Measurements from ENCODE around the gene ABHD3. TPM values are rescaled to one million over a fixed set of nuclear protein-coding genes. Genes with fewer than 3 reads are reported as not detected.
"Not testable (repeated sequence)": the region's sequence is repeated elsewhere in the genome, so short reads cannot be mapped to it uniquely, and the experiment has no call there.

The ABHD3 gene
- total and polyA plus RNA-seq, 2 experiments from 2014 or later = 2.3 to 4.6 TPM

- 90 to 92% methylated on average over 9 of the region's 9 CpGs for WGBS, 2 experiments (ENCODE audit: low coverage in 1 of 2, low lambda C conversion rate in 2 of 2, missing lambda C conversion rate in 2 of 2)
- H3K36me3 ChIP-seq (ENCODE audit: low read depth) = peaks cover 38% of the 10 kb centered on the region
- H3K9ac ChIP-seq = no peak overlapping the region
Observed at GRCh38 chr18:21629089-21629832, 75.3 kb downstream of the ABHD3 start.

GRCh38 chr18:21621640-21622039 lies 82.9 kb downstream of the ABHD3 start:
- H3K4me3 ChIP-seq; DNase-seq; H3F3A ChIP-seq (ENCODE audit: insufficient read depth); H3K9ac ChIP-seq; in situ Hi-C loops (cut with MboI); H3K4me1 ChIP-seq (ENCODE audit: insufficient read depth); H3K9me2 ChIP-seq (ENCODE audit: insufficient read depth); H4K20me1 ChIP-seq (ENCODE audit: insufficient read depth); H2AFZ ChIP-seq; H3K27ac ChIP-seq; H3K4me2 ChIP-seq (ENCODE audit: unreplicated experiment); H3K9me3 ChIP-seq (ENCODE audit: low read depth); H3K27me3 ChIP-seq (replicated peaks; ENCODE audit: insufficient read depth): not testable (repeated sequence)
- WGBS, 2 experiments (ENCODE audit: low coverage in 1 of 2, low lambda C conversion rate in 2 of 2, missing lambda C conversion rate in 2 of 2) = 96 to 98% methylated on average over 9 of the region's 9 CpGs
- H3K36me3 ChIP-seq (ENCODE audit: low read depth) = peaks cover 21% of the 10 kb centered on the region; the same call in 1 of the 2 replicates
- H3K79me2 ChIP-seq (ENCODE audit: insufficient read depth) = peaks cover 100% of the 10 kb centered on the region

More at GRCh38 chr18:21629089-21629832, 75.3 kb downstream of the ABHD3 start:
- H3K79me2 ChIP-seq (ENCODE audit: insufficient read depth) = peaks cover 45% of the 10 kb centered on the region
- no peaks in the 10 kb centered on the region for H3K9me2 ChIP-seq (ENCODE audit: insufficient read depth)
- DNase-seq = no peak
- no peaks in the 10 kb centered on the region for H4K20me1 ChIP-seq (ENCODE audit: insufficient read depth)
- peaks cover 3% of the 10 kb centered on the region; the same call in 1 of the 2 replicates for H3F3A ChIP-seq (ENCODE audit: insufficient read depth)
- no peaks in the 10 kb centered on the region for H3K27me3 ChIP-seq (replicated peaks; ENCODE audit: insufficient read depth)
- H3K4me3 ChIP-seq = no peak overlapping the region
- H3K27ac ChIP-seq = no peak overlapping the region
- H3K4me2 ChIP-seq (ENCODE audit: unreplicated experiment) = no peak overlapping the region
- no peaks in the 10 kb centered on the region for H3K4me1 ChIP-seq (ENCODE audit: insufficient read depth)
- TF ChIP-seq EZH2 (IDR thresholded peaks at IDR 0.05; ENCODE audit: insufficient read depth, poor library complexity, severe bottlenecking) (no peak), EZH2phosphoT487 (IDR thresholded peaks at IDR 0.05; ENCODE audit: insufficient read depth, low read depth) (no peak)
- in situ Hi-C loops (cut with MboI) = no loop called here
- H2AFZ ChIP-seq = no peak overlapping the region
- H3K9me3 ChIP-seq (ENCODE audit: low read depth) = no peaks in the 10 kb centered on the region

- Histone ChIP-seq H3K79me2 (ENCODE audit: insufficient read depth) (peaks cover 51% of the 10 kb centered on the region), H3K36me3 (ENCODE audit: low read depth) (no peaks in the 10 kb centered on the region; the same call in 1 of the 2 replicates), H3K4me1 (ENCODE audit: insufficient read depth) (peaks cover 7% of the 10 kb centered on the region), H3K9me3 (ENCODE audit: low read depth) (no peaks in the 10 kb centered on the region), H2AFZ (peak within 1 kb of the TSS; percentile 96), H3F3A (ENCODE audit: insufficient read depth) (no peaks in the 10 kb centered on the region), H4K20me1 (ENCODE audit: insufficient read depth) (no peaks in the 10 kb centered on the region), H3K4me3 (peak within 1 kb of the TSS; percentile 91), H3K27ac (peak within 1 kb of the TSS; percentile 79), H3K9ac (peak within 1 kb of the TSS; percentile 94), H3K9me2 (ENCODE audit: insufficient read depth) (no peaks in the 10 kb centered on the region), H3K4me2 (ENCODE audit: unreplicated experiment) (peak within 1 kb of the TSS; percentile 95), H3K27me3 (replicated peaks; ENCODE audit: insufficient read depth) (no peaks in the 10 kb centered on the region)
- WGBS, 2 experiments (ENCODE audit: low coverage in 1 of 2, low lambda C conversion rate in 2 of 2, missing lambda C conversion rate in 2 of 2) = 0 to 1% methylated on average over 52 to 59 of the region's 59 CpGs
- in situ Hi-C loops (cut with MboI) = no loop called here
- peak; percentile 96 for DNase-seq
- TF ChIP-seq EZH2phosphoT487 (IDR thresholded peaks at IDR 0.05; ENCODE audit: insufficient read depth, low read depth) = no peak
- no peak for TF ChIP-seq EZH2 (IDR thresholded peaks at IDR 0.05; ENCODE audit: insufficient read depth, poor library complexity, severe bottlenecking)
Observed at GRCh38 chr18:21612125-21613039, 92.2 kb downstream of the ABHD3 start, which contains the start of gene SNRPD1. SNRPD1 (plus strand) TSS chr18:21612314; CDS start chr18:21612430, 116 bp downstream.

GRCh38 chr18:21611401-21612124 lies 93.0 kb downstream of the ABHD3 start:
- H3K4me3 ChIP-seq = peak overlapping the region; percentile 91
- peak overlapping the region; percentile 95 for H3K4me2 ChIP-seq (ENCODE audit: unreplicated experiment)
- peak; percentile 26 for DNase-seq
- H4K20me1 ChIP-seq (ENCODE audit: insufficient read depth); H3F3A ChIP-seq (ENCODE audit: insufficient read depth); H3K9me2 ChIP-seq (ENCODE audit: insufficient read depth); H3K4me1 ChIP-seq (ENCODE audit: insufficient read depth); H3K27me3 ChIP-seq (replicated peaks; ENCODE audit: insufficient read depth); H3K9me3 ChIP-seq (ENCODE audit: low read depth); in situ Hi-C loops (cut with MboI); H3K36me3 ChIP-seq (ENCODE audit: low read depth): not testable (repeated sequence)
- peak overlapping the region; percentile 94 for H3K9ac ChIP-seq
- 56 to 64% methylated on average over 21 to 30 of the region's 30 CpGs for WGBS, 2 experiments (ENCODE audit: low coverage in 1 of 2, low lambda C conversion rate in 2 of 2, missing lambda C conversion rate in 2 of 2)
- peak overlapping the region; percentile 79 for H3K27ac ChIP-seq
- H3K79me2 ChIP-seq (ENCODE audit: insufficient read depth) = peaks cover 43% of the 10 kb centered on the region
- H2AFZ ChIP-seq = peak overlapping the region; percentile 96
